HepG2 (cell line): ENCODE results near the gene HOXC10. TPM values are rescaled to one million over a fixed set of nuclear protein-coding genes. Genes with fewer than 3 reads are reported as not detected.

Experiments
- AHR ChIP-seq: IDR thresholded peaks from 2 replicates; pipeline ENCODE4 v1.6.1; 2018; ENCODE audit warnings: missing genetic modification reagents, missing compliant biosample characterization
- AKNA ChIP-seq: sonication (generic); formaldehyde crosslinking; IDR thresholded peaks from 2 replicates; pipeline ENCODE4 v1.4.0; 2020; ENCODE audit warnings: missing genetic modification reagents, borderline replicate concordance
- ERF ChIP-seq: IDR thresholded peaks from 2 replicates; pipeline ENCODE4 v1.6.1; 2018; ENCODE audit warnings: missing biosample characterization, missing genetic modification reagents
- ETV6 ChIP-seq: sonication (generic); formaldehyde crosslinking; conservative IDR thresholded peaks from 2 replicates; pipeline ENCODE4 v1.4.0; 2020; ENCODE audit warnings: missing genetic modification reagents
- EZH2 ChIP-seq: conservative IDR thresholded peaks from 2 replicates; pipeline ENCODE4 v1.6.1; 2012; ENCODE audit warnings: mild to moderate bottlenecking, low read depth, low read length, moderate library complexity
- FOSL1 ChIP-seq: sonication (generic); formaldehyde crosslinking; IDR thresholded peaks from 2 replicates; pipeline ENCODE4 v1.9.0; 2021; ENCODE audit warnings: missing genetic modification reagents, borderline replicate concordance
- GMEB2 ChIP-seq: IDR thresholded peaks from 2 replicates; pipeline ENCODE4 v1.6.1; 2016; ENCODE audit warnings: missing biosample characterization, missing genetic modification reagents, low read depth
- KAT8 ChIP-seq: IDR thresholded peaks from 2 replicates; pipeline ENCODE4 v1.6.1; 2016; ENCODE audit warnings: missing genetic modification reagents, missing compliant biosample characterization
- MEIS1 ChIP-seq: sonication (generic); formaldehyde crosslinking; IDR thresholded peaks from 2 replicates; pipeline ENCODE4 v1.9.0; 2021; ENCODE audit warnings: mild to moderate bottlenecking, missing genetic modification reagents, moderate library complexity, borderline replicate concordance
- NFE2 ChIP-seq: sonication (generic); formaldehyde crosslinking; IDR thresholded peaks from 2 replicates; pipeline ENCODE4 v1.4.0; 2020; ENCODE audit warnings: missing genetic modification reagents
- PAF1 ChIP-seq: IDR thresholded peaks from 2 replicates; pipeline ENCODE4 v1.6.1; 2016; ENCODE audit warnings: missing genetic modification reagents, missing compliant biosample characterization
- SNAI1 ChIP-seq: sonication (generic); formaldehyde crosslinking; IDR thresholded peaks from 2 replicates; pipeline ENCODE4 v1.5.0; 2020; ENCODE audit warnings: mild to moderate bottlenecking, missing genetic modification reagents, borderline replicate concordance
- TMF1 ChIP-seq: sonication (generic); formaldehyde crosslinking; IDR thresholded peaks from 2 replicates; pipeline ENCODE4 v1.8.1; 2022; ENCODE audit warnings: low read depth, missing genetic modification reagents
- TRIM24 ChIP-seq: sonication (generic); formaldehyde crosslinking; IDR thresholded peaks from 2 replicates; pipeline ENCODE4 v1.8.0; 2022; ENCODE audit warnings: mild to moderate bottlenecking, missing genetic modification reagents
- YEATS2 ChIP-seq: sonication (generic); formaldehyde crosslinking; IDR thresholded peaks from 2 replicates; pipeline ENCODE4 v1.4.0; 2020; ENCODE audit warnings: missing genetic modification reagents, borderline replicate concordance
- ZNF160 ChIP-seq: sonication (generic); formaldehyde crosslinking; IDR thresholded peaks from 2 replicates; pipeline ENCODE4 v1.8.0; 2022; ENCODE audit warnings: mild to moderate bottlenecking, inconsistent platforms, missing genetic modification reagents
- ZNF263 ChIP-seq: sonication (generic); formaldehyde crosslinking; IDR thresholded peaks from 2 replicates; pipeline ENCODE4 v1.4.0; 2020; ENCODE audit warnings: missing genetic modification reagents
- ZNF430 ChIP-seq: sonication (generic); formaldehyde crosslinking; IDR thresholded peaks from 2 replicates; pipeline ENCODE4 v1.9.0; 2021; ENCODE audit warnings: mild to moderate bottlenecking, missing genetic modification reagents
- ZNF503 ChIP-seq: sonication (generic); formaldehyde crosslinking; IDR thresholded peaks from 2 replicates; pipeline ENCODE4 v1.4.0; 2020; ENCODE audit warnings: missing genetic modification reagents
- ZNF550 ChIP-seq: sonication (generic); formaldehyde crosslinking; IDR thresholded peaks from 2 replicates; pipeline ENCODE4 v1.4.0; 2020; ENCODE audit warnings: mild to moderate bottlenecking, missing genetic modification reagents, borderline replicate concordance
- ZNF619 ChIP-seq: sonication (generic); formaldehyde crosslinking; IDR thresholded peaks from 2 replicates; pipeline ENCODE4 v1.4.0; 2020; ENCODE audit warnings: mild to moderate bottlenecking, missing genetic modification reagents
- ZNF781 ChIP-seq: sonication (generic); formaldehyde crosslinking; IDR thresholded peaks from 2 replicates; pipeline ENCODE4 v1.5.1; 2020; ENCODE audit warnings: borderline replicate concordance, mild to moderate bottlenecking, missing genetic modification reagents; ENCODE audit errors: not compliant biosample characterization
- ZNF792 ChIP-seq: IDR thresholded peaks from 2 replicates; pipeline ENCODE4 v1.6.1; 2016
- ZNF879 ChIP-seq: sonication (generic); formaldehyde crosslinking; IDR thresholded peaks from 2 replicates; pipeline ENCODE4 v1.8.1; 2023; ENCODE audit warnings: missing genetic modification reagents
- polyA plus RNA-seq, 8 experiments: library from polyadenylated mRNA; depleted of rRNA in 3 of 8; stranded (reverse) in 7 of 8; unstranded in 1 of 8; fragments of >200 nt; fragmentation: Illumina TruSeq in 4 of 8; extraction: Trizol in 4 of 8; gene quantifications; 2 replicates each; pipeline versions ENCODE4 v1.2.1 to v1.2.3, GENCODE V29; 2011 to 2016; ENCODE audit warnings: low read depth in 4 of 8, missing spikeins in 1 of 8, mixed read lengths in 1 of 8; ENCODE audit not compliant: insufficient read depth in 1 of 8
- total RNA-seq, 5 experiments: library from RNA; depleted of rRNA; stranded (reverse); fragments of >200 nt; fragmentation: Illumina TruSeq; extraction: Trizol; gene quantifications; 2 replicates each; pipeline ENCODE4 v1.2.3, GENCODE V29; 2016; ENCODE audit warnings: low read depth in 1 of 5

HOXC10 gene
- total and polyA plus RNA-seq, 2 of the 13 experiments (the other 11 are each of a cell fraction or from before 2014, with no cell fraction given) = not detected

- TF ChIP-seq GMEB2 (CRISPR knock-in tag) (no peak), ERF (CRISPR knock-in tag) (0 out of 2 replicates have a peak, but pooled peaks have one; percentile 19), PAF1 (CRISPR knock-in tag) (no peak), FOSL1 (no peak), ETV6 (CRISPR knock-in tag) (no peak), ZNF160 (CRISPR knock-in tag) (no peak), ZNF503 (CRISPR knock-in tag) (no peak), ZNF430 (CRISPR knock-in tag) (no peak), ZNF792 (CRISPR knock-in tag) (no peak), AKNA (CRISPR knock-in tag) (no peak), ZNF550 (CRISPR knock-in tag) (no peak), NFE2 (CRISPR knock-in tag) (no peak), ZNF619 (no peak), ZNF781 (no peak), AHR (CRISPR knock-in tag) (no peak), TRIM24 (CRISPR knock-in tag) (no peak), KAT8 (CRISPR knock-in tag) (peak; percentile 55), SNAI1 (CRISPR knock-in tag) (no peak), ZNF263 (CRISPR knock-in tag) (peak; percentile 38; the same call in 1 of the 2 replicates), EZH2 (no peak; the same call in 1 of the 2 replicates), TMF1 (CRISPR knock-in tag) (no peak), ZNF879 (no peak), MEIS1 (peak; percentile 31; the same call in 1 of the 2 replicates), YEATS2 (CRISPR knock-in tag) (no peak)
Measured at GRCh38 chr12:53994264-53995001, 9.5 kb downstream of the HOXC10 start (continued).
